Suppressor macrophage treated with lipopolysaccharide for 1 hour (primary cell): ENCODE measurements around the gene PGRMC2.

ENCODE experiments used
- DNase-seq, 3 donors: peaks; one replicate each; pipeline ENCODE4 v3.0.0-alpha.2; 2020 to 2022

Gene PGRMC2, protein sequence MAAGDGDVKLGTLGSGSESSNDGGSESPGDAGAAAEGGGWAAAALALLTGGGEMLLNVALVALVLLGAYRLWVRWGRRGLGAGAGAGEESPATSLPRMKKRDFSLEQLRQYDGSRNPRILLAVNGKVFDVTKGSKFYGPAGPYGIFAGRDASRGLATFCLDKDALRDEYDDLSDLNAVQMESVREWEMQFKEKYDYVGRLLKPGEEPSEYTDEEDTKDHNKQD

DNA sequence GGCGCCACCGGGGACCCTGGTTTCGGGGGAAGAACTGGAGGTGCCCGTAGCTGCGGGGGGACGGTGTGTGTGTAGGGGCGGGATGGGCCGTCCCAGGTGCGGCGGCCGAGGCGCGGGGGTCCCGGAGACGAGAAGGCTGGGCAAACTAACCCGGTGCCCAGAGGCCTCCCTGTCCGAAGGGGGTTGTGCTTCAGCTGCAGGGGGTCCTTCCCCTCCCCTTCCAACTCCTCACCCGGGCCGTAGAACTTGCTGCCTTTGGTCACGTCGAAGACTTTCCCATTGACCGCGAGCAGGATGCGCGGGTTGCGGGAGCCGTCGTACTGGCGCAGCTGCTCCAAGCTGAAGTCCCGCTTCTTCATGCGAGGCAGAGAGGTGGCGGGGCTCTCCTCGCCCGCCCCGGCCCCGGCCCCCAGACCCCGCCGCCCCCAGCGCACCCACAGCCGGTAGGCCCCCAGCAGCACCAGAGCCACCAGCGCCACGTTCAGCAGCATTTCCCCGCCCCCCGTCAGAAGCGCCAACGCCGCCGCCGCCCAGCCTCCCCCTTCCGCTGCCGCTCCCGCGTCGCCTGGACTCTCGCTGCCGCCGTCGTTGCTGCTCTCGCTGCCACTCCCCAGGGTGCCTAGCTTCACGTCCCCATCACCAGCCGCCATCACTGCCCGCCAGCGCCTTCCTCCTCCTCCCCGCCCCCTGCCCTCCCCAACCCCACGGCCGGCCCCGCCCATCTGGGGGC is at the start of gene PGRMC2:
PGRMC2 (minus strand) TSS at position 673 of the 730 bp plus-strand sequence; CDS start at position 650, 23 bp downstream.
- no peak for DNase-seq

GRCh38 chr4:128335541-128335940 is 47.9 kb upstream of the PGRMC2 start:
- no peak for DNase-seq

DNA sequence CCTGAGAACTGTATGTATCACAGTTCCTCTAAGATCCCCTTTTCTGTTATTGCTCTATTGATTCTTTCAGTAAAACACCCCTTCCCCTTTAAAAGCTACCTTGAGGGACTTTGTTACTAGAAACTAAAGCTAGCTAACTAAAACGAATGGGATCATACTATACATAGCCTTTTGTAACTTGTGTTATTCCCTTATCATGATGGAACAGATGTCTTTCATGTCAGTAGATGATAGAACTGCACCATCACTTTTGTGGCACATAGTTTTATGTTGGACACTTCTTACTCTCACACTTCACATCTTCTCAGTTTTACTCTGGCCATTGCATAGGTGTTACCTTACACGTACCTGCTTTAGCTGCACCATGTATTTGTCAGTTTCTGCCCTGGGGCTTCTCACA is 46.6 kb upstream of the PGRMC2 start:
- no peak for DNase-seq

DNA sequence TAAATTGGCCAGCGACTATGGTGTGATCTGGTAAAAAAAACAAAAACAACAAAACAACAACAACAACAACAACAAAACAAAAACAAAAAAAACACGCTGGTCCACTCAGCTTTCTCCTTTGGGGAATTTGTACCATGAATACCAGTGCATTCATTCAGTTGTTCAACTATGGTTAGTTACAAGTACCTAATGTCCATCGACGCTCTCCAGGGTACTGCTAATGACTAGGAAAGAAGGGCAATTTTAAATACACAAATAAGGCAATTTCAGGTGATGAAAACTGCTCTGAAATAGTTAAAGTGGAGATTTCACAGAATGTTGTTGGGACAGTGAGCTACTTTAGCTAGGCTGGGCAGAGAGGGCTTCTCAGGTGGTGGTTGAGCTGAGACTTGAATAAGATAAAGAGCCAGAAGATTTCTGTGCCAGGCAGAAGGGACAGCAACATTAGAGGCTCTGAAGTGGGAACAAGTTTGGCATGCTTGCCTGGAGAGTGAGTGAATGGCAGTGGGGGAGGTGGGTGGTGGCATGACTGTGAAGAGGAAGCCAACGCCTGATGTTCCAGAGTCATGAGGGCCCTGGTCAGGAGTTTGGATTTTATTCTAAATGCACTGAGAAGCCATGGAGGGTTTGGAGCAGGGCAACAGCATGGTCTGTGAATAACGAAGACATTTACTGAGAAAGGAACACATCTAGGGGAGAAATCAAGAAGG is 45.9 kb upstream of the PGRMC2 start:
- peak in 2 of 3 donors; percentile 6 to 35 for DNase-seq

DNA sequence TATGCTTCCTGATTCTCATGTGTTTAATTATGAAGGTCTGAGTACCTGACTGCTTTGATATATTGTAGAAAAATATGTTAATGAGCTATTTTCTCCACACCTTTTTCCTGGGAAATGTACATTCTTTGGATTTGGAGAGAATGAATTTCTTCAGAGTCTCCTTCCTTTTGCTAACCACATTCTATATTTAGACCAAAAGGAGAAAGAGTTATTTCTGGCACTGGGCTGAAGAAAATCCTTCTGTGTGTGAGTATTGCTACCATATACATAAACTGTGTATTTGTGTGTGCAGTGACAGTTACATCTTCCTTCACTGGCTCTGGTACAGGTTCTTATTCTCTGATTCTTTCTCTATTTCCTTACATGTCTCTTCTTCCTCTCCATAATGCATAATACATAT is 44.5 kb upstream of the PGRMC2 start:
- no peak for DNase-seq

GRCh38 chr4:128329638-128330037 is 42.0 kb upstream of the PGRMC2 start:
- no peak for DNase-seq

DNA sequence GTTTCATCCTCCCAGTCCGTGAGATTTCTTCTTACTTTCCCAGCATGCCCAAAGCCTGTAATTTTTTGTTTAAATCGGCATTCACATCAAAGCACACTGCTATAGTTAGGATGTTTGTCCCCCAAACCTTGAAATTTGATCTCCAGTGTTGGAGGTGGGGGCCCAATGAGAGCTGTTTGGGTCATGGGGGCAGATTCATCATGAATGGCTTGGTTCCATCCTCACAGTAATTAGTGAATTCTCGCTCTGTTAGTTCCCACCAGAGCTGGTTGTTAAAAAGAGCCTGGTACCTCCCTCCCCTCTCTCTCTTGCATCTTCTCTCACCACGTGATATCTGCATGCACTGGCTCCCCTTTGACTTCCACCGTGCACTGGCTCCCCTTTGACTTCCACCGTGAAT is 40.5 kb upstream of the PGRMC2 start:
- DNase-seq, result no peak

DNA sequence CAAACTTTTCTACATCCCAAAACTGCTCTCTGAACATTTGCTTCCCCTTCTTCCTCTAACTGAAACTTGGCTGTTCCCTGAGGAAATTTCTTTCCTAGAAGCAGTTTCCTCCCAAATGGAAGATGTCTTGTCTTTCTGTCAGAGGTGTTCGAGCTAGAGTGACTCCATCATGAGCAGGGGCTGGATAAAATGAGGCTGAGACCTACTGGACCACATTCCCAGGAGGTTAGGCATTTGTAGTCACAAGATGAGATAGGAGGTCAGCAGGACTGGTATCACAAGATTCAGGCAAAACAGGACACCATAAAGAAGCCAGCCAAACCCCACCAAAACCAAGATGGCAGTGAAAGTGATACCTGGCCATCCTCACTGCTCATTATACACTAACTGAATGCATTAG is 35.8 kb upstream of the PGRMC2 start:
- no peak for DNase-seq

DNA sequence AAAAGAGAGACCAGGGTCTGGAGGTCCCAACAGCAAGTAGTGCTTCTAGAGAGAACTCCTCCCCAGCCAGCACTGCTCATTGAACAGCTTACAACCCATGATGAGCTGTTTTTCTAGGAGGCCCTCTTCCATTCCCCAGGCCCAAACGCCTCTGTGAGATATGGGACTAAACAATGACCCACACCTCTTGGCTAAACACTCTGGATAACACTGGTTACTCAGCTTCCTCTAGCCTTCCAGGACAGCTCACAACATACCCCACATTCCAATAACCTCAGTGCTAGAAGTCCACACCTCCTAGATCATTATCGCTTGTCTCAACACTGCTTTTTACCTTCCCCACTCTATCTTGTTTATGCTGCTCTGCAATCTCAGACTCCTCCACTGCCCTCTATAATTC is 35.4 kb upstream of the PGRMC2 start:
- DNase-seq, result no peak

GRCh38 chr4:128322311-128322710 is 34.7 kb upstream of the PGRMC2 start:
- no peak for DNase-seq

GRCh38 chr4:128320656-128321055 is 33.0 kb upstream of the PGRMC2 start:
- no peak for DNase-seq

DNA sequence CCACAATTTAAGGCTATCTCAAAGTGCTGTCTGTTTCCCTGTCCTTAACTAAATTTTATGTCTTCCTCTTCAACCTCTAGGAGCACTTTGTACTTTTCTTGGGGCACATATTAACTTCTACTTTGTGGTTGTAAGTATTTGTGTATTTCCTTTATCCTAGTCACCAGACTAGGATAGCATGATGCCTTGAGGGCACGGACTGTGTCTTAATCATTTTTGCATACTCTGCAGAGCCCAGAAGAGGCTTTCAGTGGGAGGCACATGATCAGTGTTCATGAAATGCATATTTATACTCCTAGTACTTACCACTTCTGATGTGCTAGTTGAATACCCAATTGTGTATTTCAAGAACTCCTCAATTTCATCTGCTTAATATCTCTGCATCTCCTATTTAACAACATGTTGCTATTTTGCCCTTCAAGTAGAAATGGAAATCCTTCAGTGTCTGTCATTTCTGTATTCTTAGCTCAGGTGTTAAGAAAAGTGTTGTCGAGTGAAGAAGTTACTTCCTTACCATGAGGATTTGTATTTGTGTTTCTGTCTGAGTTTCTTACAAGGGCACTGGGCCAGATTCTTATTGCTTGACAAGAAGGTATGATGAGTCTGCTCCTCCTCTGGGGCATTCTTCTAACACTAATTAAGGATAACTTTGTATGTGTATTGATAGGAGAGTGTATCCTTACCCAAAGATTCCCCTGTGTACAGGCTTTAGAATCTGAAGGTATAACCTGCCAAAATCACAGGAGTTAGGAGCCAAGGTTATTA is 28.3 kb upstream of the PGRMC2 start:
- peak in 1 of 3 donors; percentile 5 for DNase-seq

GRCh38 chr4:128311659-128312403 is 24.2 kb upstream of the PGRMC2 start:
- no peak for DNase-seq

GRCh38 chr4:128310266-128310697 is 22.7 kb upstream of the PGRMC2 start:
- DNase-seq, result no peak

GRCh38 chr4:128309585-128309984 is 22.0 kb upstream of the PGRMC2 start:
- no peak for DNase-seq

- no peak for DNase-seq
Measured at GRCh38 chr4:128308986-128309385, 21.4 kb upstream of the PGRMC2 start.

DNA sequence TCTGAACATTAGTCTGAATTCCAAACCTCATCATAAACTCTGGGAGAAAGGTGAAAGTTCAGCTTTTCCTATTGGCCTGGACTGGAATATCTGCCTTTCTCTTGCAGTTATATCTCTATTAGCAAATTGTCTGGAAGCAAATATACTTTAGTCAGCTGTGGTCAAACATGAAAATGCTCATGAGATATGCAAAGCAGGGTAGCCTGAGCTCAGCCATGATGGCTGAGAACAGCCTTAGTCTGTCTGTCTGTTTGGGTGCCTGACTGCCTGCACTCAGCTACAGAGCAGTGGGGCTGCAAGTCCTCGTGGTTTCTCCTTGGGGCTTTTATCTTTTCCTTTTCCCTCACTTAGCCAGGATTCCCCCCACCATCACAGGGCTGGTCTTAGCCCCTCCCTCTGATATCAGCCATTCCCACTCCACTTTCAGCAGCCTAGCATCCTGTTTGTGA is 19.5 kb upstream of the PGRMC2 start:
- no peak for DNase-seq

DNA sequence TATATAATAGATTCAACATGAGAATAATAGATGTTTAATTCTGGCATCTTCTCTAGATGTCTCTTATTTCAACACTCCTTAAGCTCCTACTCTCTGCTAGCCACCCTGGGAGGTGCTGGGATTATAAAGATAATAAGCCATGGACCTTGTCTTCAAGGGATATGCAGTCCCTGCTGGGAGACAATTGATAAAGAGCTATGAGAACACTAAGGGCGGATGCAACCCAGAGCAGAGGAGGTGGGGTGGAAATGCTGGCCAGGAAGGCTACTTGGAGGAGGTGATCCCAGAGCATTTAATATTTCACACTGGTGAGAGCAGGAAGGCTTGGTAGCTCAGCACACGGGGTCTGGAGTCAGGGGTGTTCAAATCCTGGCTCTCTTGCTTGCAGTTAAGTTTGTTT is 18.3 kb upstream of the PGRMC2 start:
- no peak for DNase-seq

DNA sequence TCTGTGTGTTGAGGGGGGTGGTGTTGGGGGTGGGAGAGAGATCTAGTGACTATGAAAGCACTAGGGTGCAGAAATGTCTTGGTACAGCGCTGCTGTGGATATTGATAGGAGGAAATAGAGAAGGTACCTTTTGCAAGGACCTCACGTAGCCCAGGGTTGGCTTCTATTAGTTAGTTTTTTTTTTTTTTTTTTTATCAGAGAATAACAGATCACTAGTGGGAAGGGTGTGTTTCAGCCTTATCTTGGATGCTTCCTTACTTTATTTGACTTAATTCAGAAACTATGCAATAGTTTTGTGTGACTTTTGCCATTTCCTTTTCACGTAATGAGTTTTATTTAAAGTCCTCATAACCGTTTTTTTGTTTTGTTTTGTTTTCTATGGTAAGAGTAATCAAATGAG is 16.4 kb upstream of the PGRMC2 start:
- DNase-seq, result no peak

DNA sequence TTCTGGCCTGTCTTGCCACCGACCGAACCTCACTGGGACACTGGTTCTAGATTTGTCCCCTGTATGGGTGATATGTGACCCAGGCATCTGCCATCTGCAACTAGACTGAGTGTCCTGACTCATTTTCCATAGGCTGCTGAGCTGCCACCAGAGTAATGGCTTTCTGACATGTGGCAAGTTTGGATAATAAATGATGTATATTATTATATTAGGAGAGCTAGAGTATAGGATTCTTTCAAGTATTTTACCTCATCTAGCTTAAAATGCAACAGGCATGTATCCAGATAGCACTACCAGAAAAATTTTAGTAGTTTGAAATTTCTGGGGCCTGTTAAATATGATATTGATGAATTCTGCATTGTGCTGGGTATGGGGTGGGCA is 15.8 kb upstream of the PGRMC2 start:
- no peak for DNase-seq

DNA sequence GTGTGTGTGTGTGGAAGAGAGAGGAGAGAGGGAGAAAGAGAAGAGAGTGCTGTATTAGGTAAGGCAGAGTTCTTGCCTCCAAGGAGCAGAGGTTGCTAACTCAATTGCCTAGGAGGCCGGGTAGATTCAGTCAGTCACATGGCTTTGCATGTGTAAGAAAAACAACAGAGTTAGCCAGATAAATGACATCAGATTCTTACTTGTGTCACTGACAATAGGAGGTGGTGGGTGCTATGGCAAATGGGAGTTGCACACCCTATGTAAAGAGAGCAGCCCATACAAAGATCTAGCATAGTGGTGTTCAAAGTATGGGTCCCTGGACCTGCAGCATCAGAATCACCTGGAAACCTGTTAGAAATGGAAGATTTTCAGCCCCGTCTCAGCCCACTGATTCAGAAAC is 14.4 kb upstream of the PGRMC2 start:
- DNase-seq, result no peak

- DNase-seq, result no peak
Measured at GRCh38 chr4:128299848-128300247, 12.2 kb upstream of the PGRMC2 start.
